ENCODE results near the gene GLTPD2.

Gene GLTPD2

DNA sequence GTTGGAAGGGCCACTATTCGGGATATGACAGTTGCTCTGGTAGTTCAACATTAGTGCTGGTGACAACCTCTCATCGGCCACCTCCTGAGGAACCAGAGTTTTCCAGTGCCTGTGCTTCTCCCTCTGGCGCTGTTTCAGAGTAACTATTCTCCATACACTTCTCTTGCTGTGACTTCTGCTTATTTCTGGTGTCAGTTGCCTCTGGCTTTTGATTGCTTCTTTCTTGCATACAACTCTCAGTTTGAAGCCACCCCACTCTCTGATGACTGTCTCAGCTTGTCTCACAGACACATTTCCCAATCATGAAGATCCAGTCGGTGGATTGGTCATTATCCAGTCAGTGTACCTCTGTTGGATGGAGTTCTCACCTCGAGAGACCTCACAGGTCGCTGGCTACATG is 20.5 kb upstream of the GLTPD2 start:
- H3K36me3 ChIP-seq (replicated peaks; ENCODE audit: low read depth, low read length): no peaks in the 10 kb centered on the region

DNA sequence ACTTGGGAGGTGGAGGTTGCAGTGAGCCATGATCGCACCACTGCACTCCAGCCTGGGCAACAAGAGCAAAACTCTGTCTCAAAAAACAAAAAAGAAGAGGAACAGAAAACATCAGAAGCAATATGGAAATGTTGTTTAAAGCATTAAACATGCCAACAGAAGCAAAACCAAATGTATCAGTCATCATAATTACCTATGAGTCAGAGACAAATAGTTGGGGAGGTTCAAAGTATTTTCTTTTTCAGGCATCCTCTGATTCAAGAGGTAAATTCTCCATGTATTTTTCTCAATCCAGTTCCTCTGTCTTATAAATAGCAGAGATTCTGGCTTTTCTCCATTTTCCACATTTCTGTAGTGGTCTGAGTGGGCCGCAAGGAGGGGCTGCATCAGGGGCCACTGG is 19.1 kb upstream of the GLTPD2 start:
- no peaks in the 10 kb centered on the region for H4K20me1 ChIP-seq (ENCODE audit: insufficient read depth, low read length)
- no peak overlapping the region for H2AFZ ChIP-seq (ENCODE audit: low read depth, low read length)
- no peaks in the 10 kb centered on the region for H3K79me2 ChIP-seq (ENCODE audit: low read length)
- no peaks in the 10 kb centered on the region for H3K9me3 ChIP-seq (ENCODE audit: insufficient read depth, low read length)
- no peak for TF ChIP-seq EZH2phosphoT487 (IDR thresholded peaks at IDR 0.05; ENCODE audit: low read depth)
- TF ChIP-seq CTCF (IDR thresholded peaks at IDR 0.05; ENCODE audit: low read depth, low read length): no peak
- no peak overlapping the region for H3K27ac ChIP-seq (ENCODE audit: low read length)
- H3K27me3 ChIP-seq (ENCODE audit: low read depth, low read length): no peaks in the 10 kb centered on the region
- no peak overlapping the region for H3K9ac ChIP-seq (ENCODE audit: low read length)
- no peak overlapping the region for H3K4me2 ChIP-seq (ENCODE audit: low read length)
- H3K4me1 ChIP-seq (ENCODE audit: low read length): no peaks in the 10 kb centered on the region
- no peaks in the 10 kb centered on the region for H3K36me3 ChIP-seq (replicated peaks; ENCODE audit: low read depth, low read length)
- no peak overlapping the region for H3K4me3 ChIP-seq (ENCODE audit: low read length)

More for the DNA sequence above, 20.5 kb upstream of the GLTPD2 start:
- no peak overlapping the region for H3K4me2 ChIP-seq (ENCODE audit: low read length)
- H3K27ac ChIP-seq (ENCODE audit: low read length): no peak overlapping the region
- H3K79me2 ChIP-seq (ENCODE audit: low read length): no peaks in the 10 kb centered on the region
- no peak overlapping the region for H3K4me3 ChIP-seq (ENCODE audit: low read length)
- TF ChIP-seq CTCF (IDR thresholded peaks at IDR 0.05; ENCODE audit: low read depth, low read length) (no peak), EZH2phosphoT487 (IDR thresholded peaks at IDR 0.05; ENCODE audit: low read depth) (no peak)
- no peaks in the 10 kb centered on the region for H3K4me1 ChIP-seq (ENCODE audit: low read length)
- H4K20me1 ChIP-seq (ENCODE audit: insufficient read depth, low read length): no peaks in the 10 kb centered on the region
- no peaks in the 10 kb centered on the region for H3K9me3 ChIP-seq (ENCODE audit: insufficient read depth, low read length)
- H3K9ac ChIP-seq (ENCODE audit: low read length): no peak overlapping the region
- H3K27me3 ChIP-seq (ENCODE audit: low read depth, low read length): no peaks in the 10 kb centered on the region
- H2AFZ ChIP-seq (ENCODE audit: low read depth, low read length): no peak overlapping the region

DNA sequence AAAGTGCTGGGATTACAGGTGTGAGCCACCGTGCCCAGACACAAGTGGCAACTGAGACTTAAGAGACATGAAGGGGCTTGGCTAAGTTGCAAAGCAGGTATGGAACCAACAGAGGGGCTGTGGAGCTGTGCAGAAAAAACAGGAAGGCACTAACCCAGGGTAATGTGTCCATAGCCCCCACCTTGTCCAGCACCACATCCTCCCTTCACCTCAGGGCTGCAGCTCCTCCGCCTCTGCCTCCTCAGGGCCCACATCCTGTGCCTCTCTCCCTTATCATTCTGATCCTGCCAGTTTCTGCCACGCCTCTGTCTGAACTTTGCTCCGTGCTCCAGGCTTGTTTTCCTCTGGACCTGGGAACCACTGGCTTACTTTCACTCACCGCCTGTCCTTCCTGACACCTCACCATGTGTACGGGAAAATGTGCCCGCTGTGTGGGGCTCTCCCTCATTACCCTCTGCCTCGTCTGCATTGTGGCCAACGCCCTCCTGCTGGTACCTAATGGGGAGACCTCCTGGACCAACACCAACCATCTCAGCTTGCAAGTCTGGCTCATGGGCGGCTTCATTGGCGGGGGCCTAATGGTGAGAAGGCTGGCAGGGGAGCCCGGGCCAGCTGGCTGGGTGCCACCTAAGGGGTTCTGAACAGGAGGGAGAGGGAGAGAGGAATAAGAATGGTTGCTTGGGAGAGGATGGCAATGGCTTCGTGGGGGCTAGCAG is 17.1 kb upstream of the GLTPD2 start, which contains the start of gene TM4SF5:
TM4SF5 (plus strand) TSS at position 368 of the 716 bp plus-strand sequence; CDS start at position 405, 37 bp downstream.
- Histone ChIP-seq H3K9ac (ENCODE audit: low read length) (no peak within 1 kb of the TSS), H3K4me1 (ENCODE audit: low read length) (no peaks in the 10 kb centered on the region), H3K4me2 (ENCODE audit: low read length) (no peak within 1 kb of the TSS), H4K20me1 (ENCODE audit: insufficient read depth, low read length) (no peaks in the 10 kb centered on the region), H3K4me3 (ENCODE audit: low read length) (no peak within 1 kb of the TSS), H2AFZ (ENCODE audit: low read depth, low read length) (no peak within 1 kb of the TSS), H3K36me3 (replicated peaks; ENCODE audit: low read depth, low read length) (no peaks in the 10 kb centered on the region), H3K9me3 (ENCODE audit: insufficient read depth, low read length) (no peaks in the 10 kb centered on the region), H3K27ac (ENCODE audit: low read length) (no peak within 1 kb of the TSS), H3K79me2 (ENCODE audit: low read length) (no peaks in the 10 kb centered on the region), H3K27me3 (ENCODE audit: low read depth, low read length) (no peaks in the 10 kb centered on the region)
- no peak for TF ChIP-seq CTCF (IDR thresholded peaks at IDR 0.05; ENCODE audit: low read depth, low read length)
- TF ChIP-seq EZH2phosphoT487 (IDR thresholded peaks at IDR 0.05; ENCODE audit: low read depth): no peak

GRCh38 chr17:4772235-4772613 is 16.5 kb upstream of the GLTPD2 start:
- H3K4me2 ChIP-seq (ENCODE audit: low read length): no peak overlapping the region
- H3K9me3 ChIP-seq (ENCODE audit: insufficient read depth, low read length): no peaks in the 10 kb centered on the region
- H3K36me3 ChIP-seq (replicated peaks; ENCODE audit: low read depth, low read length): no peaks in the 10 kb centered on the region
- H3K9ac ChIP-seq (ENCODE audit: low read length): no peak overlapping the region
- no peaks in the 10 kb centered on the region for H3K4me1 ChIP-seq (ENCODE audit: low read length)
- no peaks in the 10 kb centered on the region for H3K27me3 ChIP-seq (ENCODE audit: low read depth, low read length)
- no peak for TF ChIP-seq EZH2phosphoT487 (IDR thresholded peaks at IDR 0.05; ENCODE audit: low read depth)
- no peak for TF ChIP-seq CTCF (IDR thresholded peaks at IDR 0.05; ENCODE audit: low read depth, low read length)
- no peak overlapping the region for H2AFZ ChIP-seq (ENCODE audit: low read depth, low read length)
- H3K79me2 ChIP-seq (ENCODE audit: low read length): no peaks in the 10 kb centered on the region
- H4K20me1 ChIP-seq (ENCODE audit: insufficient read depth, low read length): no peaks in the 10 kb centered on the region
- H3K27ac ChIP-seq (ENCODE audit: low read length): no peak overlapping the region
- no peak overlapping the region for H3K4me3 ChIP-seq (ENCODE audit: low read length)

Measured in OCI-LY3 (cell line).